ENCODE data around the gene SPTLC1. TPM values are rescaled to one million over a fixed set of nuclear protein-coding genes. Genes with fewer than 3 reads are reported as not detected.

SPTLC1 gene
- total and polyA plus RNA-seq, 2 donors (not counting 1 experiment from before 2014, with no cell fraction given): 26.6 to 53.5 TPM

GRCh38 chr9:92094655-92095054 is 20.6 kb downstream of the SPTLC1 start:
- no peak overlapping the region for H3K4me3 Mint-ChIP-seq
- Histone ChIP-seq H3K79me2 (ENCODE audit: control insufficient read depth, insufficient read depth, low read length) (peaks cover 29% of the 10 kb centered on the region), H3K36me3 (replicated peaks in 1 of 2; ENCODE audit: control extremely low read depth in 1 of 2, control insufficient read depth in 1 of 2, extremely low read depth in 1 of 2, insufficient read depth in 2 of 2, low read length in 1 of 2) (peaks cover 0 to 6% of the 10 kb centered on the region in 2 experiments), H3K9me3 (ENCODE audit: control extremely low read depth in 1 of 3, control insufficient read depth in 2 of 3, insufficient read depth in 1 of 3, low read length in 2 of 3) (peaks cover 0 to 5% (median 0%) of the 10 kb centered on the region in 3 donors), H3K27ac (ENCODE audit: low read length in 2 of 2) (no peak overlapping the region), H2AFZ (ENCODE audit: insufficient read depth, low read depth, low read length, poor library complexity, severe bottlenecking) (no peak overlapping the region), H3K9ac (ENCODE audit: low read length) (no peak overlapping the region), H3K27me3 (replicated peaks in 1 of 4; ENCODE audit: control extremely low read depth in 1 of 4, control insufficient read depth in 3 of 4, insufficient read depth in 4 of 4, low read length in 3 of 4) (no peaks in the 10 kb centered on the region), H4K20me1 (ENCODE audit: control insufficient read depth, insufficient read depth, low read length, poor library complexity, severe bottlenecking) (peaks cover 14% of the 10 kb centered on the region), H3K4me1 (ENCODE audit: control insufficient read depth in 2 of 2, insufficient read depth in 2 of 2, low read length in 2 of 2) (no peaks in the 10 kb centered on the region), H3K4me2 (replicated peaks; ENCODE audit: low read depth, low read length, poor library complexity, severe bottlenecking) (no peak overlapping the region), H3K4me3 (ENCODE audit: control extremely low read depth in 1 of 5, extremely low read depth in 1 of 5, insufficient read depth in 1 of 5, low read depth in 2 of 5, low read length in 4 of 5) (no peak overlapping the region)
- ATAC-seq (ENCODE audit: low read depth) (no peak), DNase-seq (no peak)
- CTCF ChIA-PET: no interaction called here
- peaks cover 16% of the 10 kb centered on the region for H3K4me1 Mint-ChIP-seq
- H3K27me3 Mint-ChIP-seq: no peaks in the 10 kb centered on the region
- intact Hi-C loops (cut with micrococcal nuclease): no loop called here
- WGBS (ENCODE audit: insufficient coverage): 96% methylated on average over 4 of the region's 4 CpGs
- H3K9me3 Mint-ChIP-seq (ENCODE audit: insufficient read depth): no peaks in the 10 kb centered on the region
- POLR2A ChIA-PET: no interaction called here
- TF ChIP-seq CTCF (IDR thresholded peaks at IDR 0.05) (no peak), EZH2 (IDR thresholded peaks at IDR 0.05; ENCODE audit: borderline replicate concordance, insufficient read depth, low read depth, low read length, poor library complexity, severe bottlenecking) (no peak)
- H3K27ac Mint-ChIP-seq: no peak overlapping the region

GRCh38 chr9:92077888-92078287 is 37.3 kb downstream of the SPTLC1 start:
- H3K4me1 ChIP-seq (ENCODE audit: control insufficient read depth in 2 of 2, insufficient read depth in 2 of 2, low read length in 2 of 2): no peaks in the 10 kb centered on the region
- no peaks in the 10 kb centered on the region for H3K27me3 ChIP-seq (replicated peaks in 1 of 4; ENCODE audit: control extremely low read depth in 1 of 4, control insufficient read depth in 3 of 4, insufficient read depth in 4 of 4, low read length in 3 of 4)
- intact Hi-C loops (cut with micrococcal nuclease): no loop called here
- no peak overlapping the region for H3K9ac ChIP-seq (ENCODE audit: low read length)
- H3K27me3 Mint-ChIP-seq: no peaks in the 10 kb centered on the region
- no peak overlapping the region for H3K4me2 ChIP-seq (replicated peaks; ENCODE audit: low read depth, low read length, poor library complexity, severe bottlenecking)
- H3K27ac Mint-ChIP-seq: no peak overlapping the region
- ATAC-seq (ENCODE audit: low read depth) (no peak), DNase-seq (no peak)
- WGBS (ENCODE audit: insufficient coverage): 100% methylated on average over 1 of the region's 1 CpG
- CTCF ChIA-PET: no interaction called here
- no peaks in the 10 kb centered on the region for H3K9me3 ChIP-seq (ENCODE audit: control extremely low read depth in 1 of 3, control insufficient read depth in 2 of 3, insufficient read depth in 1 of 3, low read length in 2 of 3)
- POLR2A ChIA-PET: no interaction called here
- no peaks in the 10 kb centered on the region for H3K9me3 Mint-ChIP-seq (ENCODE audit: insufficient read depth)
- no peaks in the 10 kb centered on the region for H3K4me1 Mint-ChIP-seq
- no peak overlapping the region for H3K4me3 ChIP-seq (ENCODE audit: control extremely low read depth in 1 of 5, extremely low read depth in 1 of 5, insufficient read depth in 1 of 5, low read depth in 2 of 5, low read length in 4 of 5)
- H4K20me1 ChIP-seq (ENCODE audit: control insufficient read depth, insufficient read depth, low read length, poor library complexity, severe bottlenecking): no peaks in the 10 kb centered on the region
- no peak overlapping the region for H2AFZ ChIP-seq (ENCODE audit: insufficient read depth, low read depth, low read length, poor library complexity, severe bottlenecking)
- no peak overlapping the region for H3K27ac ChIP-seq (ENCODE audit: low read length in 2 of 2)
- H3K36me3 ChIP-seq (replicated peaks in 1 of 2; ENCODE audit: control extremely low read depth in 1 of 2, control insufficient read depth in 1 of 2, extremely low read depth in 1 of 2, insufficient read depth in 2 of 2, low read length in 1 of 2): peaks cover 5 to 66% of the 10 kb centered on the region in 2 experiments
- no peak overlapping the region for H3K4me3 Mint-ChIP-seq
- H3K79me2 ChIP-seq (ENCODE audit: control insufficient read depth, insufficient read depth, low read length): no peaks in the 10 kb centered on the region
- no peak for TF ChIP-seq CTCF (IDR thresholded peaks at IDR 0.05)
- TF ChIP-seq EZH2 (IDR thresholded peaks at IDR 0.05; ENCODE audit: borderline replicate concordance, insufficient read depth, low read depth, low read length, poor library complexity, severe bottlenecking): no peak
